SU-DHL-6 (cell line): ENCODE results near the gene AKIP1.

Experiments used
- H2AFZ ChIP-seq: fragments of 200-600 bp; sonication (generic); 2 replicates; pipeline ENCODE4 v1.6.1; 2014; ENCODE audit warnings: low read depth, mild to moderate bottlenecking, moderate library complexity, mixed read lengths, antibody characterized with exemption, low read length; ENCODE audit not compliant: severe bottlenecking
- H3F3A ChIP-seq: fragments of 200-600 bp; shearing (Covaris generic); 2 replicates; pipeline ENCODE4 v1.6.0; 2016; ENCODE audit warnings: antibody characterized with exemption, mild to moderate bottlenecking; ENCODE audit not compliant: insufficient read depth
- H3K27ac ChIP-seq: fragments of 200-600 bp; sonication (generic); 2 replicates; pipeline ENCODE4 v1.5.1; 2016; ENCODE audit warnings: low read depth, mild to moderate bottlenecking, low read length, moderate library complexity, mixed read lengths
- H3K27me3 ChIP-seq: fragments of 200-600 bp; sonication (generic), shearing (Covaris generic); 2 replicates; pipeline ENCODE4 v1.6.0; 2014; ENCODE audit warnings: mild to moderate bottlenecking, low read length
- H3K36me3 ChIP-seq: fragments of 200-600 bp; sonication (generic); 2 replicates; pipeline ENCODE4 v1.6.1; 2014; ENCODE audit warnings: mild to moderate bottlenecking, low read length, mixed read lengths
- H3K4me2 ChIP-seq: fragments of 300-600, 200-600 bp; shearing (Covaris generic), sonication (generic); 2 replicates; pipeline ENCODE4 v1.6.0; 2014; ENCODE audit warnings: low read length, low read depth, mild to moderate bottlenecking; ENCODE audit not compliant: poor library complexity, severe bottlenecking
- H3K4me3 ChIP-seq: fragments of 200-600 bp; sonication (generic); 2 replicates; pipeline ENCODE4 v1.5.1; 2014; ENCODE audit warnings: antibody characterized with exemption, low read length, mild to moderate bottlenecking, mixed read lengths; ENCODE audit not compliant: insufficient read depth, poor library complexity, severe bottlenecking
- H3K79me2 ChIP-seq: fragments of 200-600 bp; sonication (generic); 2 replicates; pipeline ENCODE4 v1.6.1; 2014; ENCODE audit warnings: mild to moderate bottlenecking, low read length, moderate library complexity; ENCODE audit not compliant: insufficient read depth
- H3K9ac ChIP-seq: fragments of 200-600 bp; sonication (generic); 2 replicates; pipeline ENCODE4 v1.7.0; 2014; ENCODE audit warnings: mild to moderate bottlenecking, low read length
- H3K9me2 ChIP-seq: fragments of 200-600 bp; sonication (generic); replicated peaks from 2 replicates; pipeline ENCODE4 v1.6.1; 2014; ENCODE audit warnings: low read length; ENCODE audit not compliant: insufficient read depth
- H3K9me3 ChIP-seq: fragments of 200-600 bp; sonication (generic); 2 replicates; pipeline ENCODE4 v1.6.1; 2014; ENCODE audit warnings: low read length, mixed read lengths; ENCODE audit not compliant: insufficient read depth
- H4K20me1 ChIP-seq: fragments of 200-600 bp; sonication (generic); 2 replicates; pipeline ENCODE4 v1.6.1; 2014; ENCODE audit warnings: low read depth, mild to moderate bottlenecking, antibody characterized with exemption, low read length, moderate library complexity, mixed read lengths
- CTCF ChIP-seq: fragments of 200-600 bp; sonication (generic); IDR thresholded peaks from one replicate; pipeline ENCODE4 v1.5.1; 2017; ENCODE audit warnings: antibody characterized with exemption, mild to moderate bottlenecking, low read length, moderate library complexity; ENCODE audit not compliant: insufficient read depth, poor library complexity, severe bottlenecking
- EZH2phosphoT487 ChIP-seq: fragments of 200-600 bp; sonication (generic), shearing (Covaris generic); conservative IDR thresholded peaks from 2 replicates; pipeline ENCODE4 v1.6.1; 2018; ENCODE audit warnings: mild to moderate bottlenecking, antibody characterized with exemption, low read length, moderate library complexity, mixed read lengths

AKIP1 gene

DNA sequence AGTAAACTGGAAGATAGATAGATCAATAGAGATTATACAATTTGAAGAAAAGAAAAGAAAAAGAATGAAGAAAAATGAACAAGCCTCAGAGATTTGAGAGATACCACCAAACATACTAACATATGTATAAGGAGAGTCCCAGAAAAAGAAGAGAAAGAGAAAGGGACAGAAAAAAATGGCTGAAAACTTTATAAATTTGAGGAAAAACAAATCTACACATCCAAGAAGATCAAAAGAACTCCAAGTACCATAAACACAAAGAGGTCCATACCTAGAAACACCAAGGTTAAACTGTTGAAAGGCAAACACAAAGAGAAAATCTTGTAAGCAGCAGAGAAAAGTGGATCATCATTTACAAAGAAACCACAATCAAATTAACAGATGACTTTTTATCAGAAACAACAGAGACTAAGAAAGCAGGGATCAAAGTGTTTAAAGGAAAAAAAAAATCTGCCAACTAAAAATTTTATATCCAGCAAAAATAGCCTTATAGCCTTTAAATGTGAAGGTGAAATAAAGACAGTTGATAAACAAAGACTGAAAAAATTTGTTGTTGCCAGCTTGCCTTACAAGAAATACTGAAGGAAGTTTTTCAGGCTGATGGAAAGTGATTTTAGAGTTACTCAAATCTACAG lies 11.8 kb upstream of the AKIP1 start:
- H3K4me2 ChIP-seq = no peak overlapping the region
- H3K36me3 ChIP-seq = peaks cover 9% of the 10 kb centered on the region; the same call in 1 of the 2 replicates
- H3K9me2 ChIP-seq = no peaks in the 10 kb centered on the region
- no peaks in the 10 kb centered on the region for H3K79me2 ChIP-seq
- no peak overlapping the region for H3K9ac ChIP-seq
- peak overlapping the region; percentile 4 for H3K4me3 ChIP-seq
- no peaks in the 10 kb centered on the region for H3F3A ChIP-seq
- no peak for TF ChIP-seq CTCF
- no peaks in the 10 kb centered on the region for H3K27me3 ChIP-seq
- no peak overlapping the region for H3K27ac ChIP-seq
- H2AFZ ChIP-seq = no peak overlapping the region
- no peaks in the 10 kb centered on the region for H4K20me1 ChIP-seq
- peaks cover 22% of the 10 kb centered on the region for H3K9me3 ChIP-seq

- no peak overlapping the region for H3K4me2 ChIP-seq
- H3K36me3 ChIP-seq = no peaks in the 10 kb centered on the region
- H3K9ac ChIP-seq = no peak overlapping the region
- no peaks in the 10 kb centered on the region for H3K27me3 ChIP-seq
- no peaks in the 10 kb centered on the region for H3K79me2 ChIP-seq
- H3K4me3 ChIP-seq = no peak overlapping the region
- H3K27ac ChIP-seq = no peak overlapping the region
- no peak overlapping the region for H2AFZ ChIP-seq
- no peaks in the 10 kb centered on the region for H4K20me1 ChIP-seq
- no peaks in the 10 kb centered on the region for H3K9me2 ChIP-seq
- H3K9me3 ChIP-seq = no peaks in the 10 kb centered on the region
- H3F3A ChIP-seq = no peaks in the 10 kb centered on the region
- no peak for TF ChIP-seq CTCF
- no peak for TF ChIP-seq EZH2phosphoT487
Observed at GRCh38 chr11:8905528-8906165, 5.3 kb upstream of the AKIP1 start.

DNA sequence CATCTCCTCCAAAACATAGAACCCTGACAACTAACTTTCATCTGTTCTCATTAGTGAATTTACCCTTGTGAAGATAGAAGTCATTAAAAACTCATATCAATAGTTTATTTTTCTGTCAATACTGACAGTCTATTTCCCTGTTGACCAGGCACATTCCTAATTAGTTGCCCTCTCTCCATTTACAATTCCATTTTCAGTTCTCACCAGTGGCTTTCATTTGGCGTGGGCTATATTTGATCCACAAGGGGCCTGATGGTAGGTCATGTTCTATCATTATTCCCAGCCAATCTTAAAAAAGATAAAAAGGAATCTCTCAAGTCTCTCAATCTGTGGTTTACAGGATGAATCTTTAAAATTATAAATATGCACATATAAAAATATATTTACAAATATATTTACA lies 3.9 kb upstream of the AKIP1 start:
- no peaks in the 10 kb centered on the region for H3K27me3 ChIP-seq
- H2AFZ ChIP-seq = no peak overlapping the region
- H3K36me3 ChIP-seq = no peaks in the 10 kb centered on the region
- H3K79me2 ChIP-seq = no peaks in the 10 kb centered on the region
- no peak overlapping the region for H3K27ac ChIP-seq
- H3F3A ChIP-seq = peaks cover 1% of the 10 kb centered on the region; the same call in 1 of the 2 replicates
- H3K4me2 ChIP-seq = no peak overlapping the region
- no peaks in the 10 kb centered on the region for H4K20me1 ChIP-seq
- TF ChIP-seq EZH2phosphoT487 = no peak
- TF ChIP-seq CTCF = no peak
- no peaks in the 10 kb centered on the region for H3K9me2 ChIP-seq
- H3K4me3 ChIP-seq = no peak overlapping the region
- H3K9me3 ChIP-seq = no peaks in the 10 kb centered on the region
- no peak overlapping the region for H3K9ac ChIP-seq
